K562 (cell line): ENCODE measurements around the gene CHRM4. TPM values are rescaled to one million over a fixed set of nuclear protein-coding genes. Genes with fewer than 3 reads are reported as not detected.

Experiments used
- KDM4B ChIP-seq, 2 experiments: fragments of 450-650 bp in 1 of 2; sonication (generic) in 1 of 2; IDR thresholded peaks; 2 replicates each; pipeline ENCODE4 v1.6.1; 2016 to 2017; ENCODE audit warnings: borderline replicate concordance in 2 of 2, antibody characterized with exemption in 1 of 2, low read depth in 1 of 2, mild to moderate bottlenecking in 1 of 2
- MAZ ChIP-seq, 2 experiments: fragments of 450-650 bp in 1 of 2; sonication (generic) in 1 of 2; formaldehyde crosslinking; IDR thresholded peaks in 1 of 2; conservative IDR thresholded peaks in 1 of 2; 2 replicates each; pipeline versions ENCODE4 v1.4.0 to v1.5.0; 2020; ENCODE audit warnings: mild to moderate bottlenecking in 1 of 2, missing genetic modification reagents in 1 of 2
- MYBL2 ChIP-seq, 2 experiments: fragments of 450-650 bp in 1 of 2; sonication (generic) in 1 of 2; formaldehyde crosslinking in 1 of 2; IDR thresholded peaks; 2 replicates each; pipeline versions ENCODE4 v1.6.1 to v1.8.1; 2017 to 2022; ENCODE audit warnings: borderline replicate concordance in 1 of 2, inconsistent platforms in 1 of 2, low read depth in 1 of 2, mild to moderate bottlenecking in 1 of 2, missing genetic modification reagents in 1 of 2, moderate library complexity in 1 of 2
- NR2C1 ChIP-seq, 2 experiments: fragments of 450-650 bp; IDR thresholded peaks; 2 replicates each; pipeline ENCODE4 v1.6.1; 2017; ENCODE audit warnings: mild to moderate bottlenecking in 2 of 2, antibody characterized with exemption in 1 of 2, inconsistent platforms in 1 of 2, missing compliant biosample characterization in 1 of 2, missing genetic modification characterization in 1 of 2
- POLR2AphosphoS5 ChIP-seq: IDR thresholded peaks from 2 replicates; pipeline ENCODE4 v1.6.1; 2011; ENCODE audit warnings: mild to moderate bottlenecking, low read depth, low read length, moderate library complexity; ENCODE audit not compliant: control insufficient read depth, insufficient read depth
- TRIM28 ChIP-seq: fragments of 450-650 bp; IDR thresholded peaks from 2 replicates; pipeline ENCODE4 v1.6.1; 2017
- ZFP30 ChIP-seq: fragments of 250-450 bp; sonication (Bioruptor Pico); IDR thresholded peaks from 2 replicates; pipeline ENCODE4 v1.8.0; 2022; ENCODE audit warnings: moderate library complexity, mild to moderate bottlenecking, inconsistent platforms, borderline replicate concordance
- polyA plus RNA-seq, 8 experiments: library from polyadenylated mRNA; depleted of rRNA in 4 of 8; stranded (reverse) in 5 of 8; unstranded in 3 of 8; fragments of >200 nt; fragmentation: Nextera tagmentation in 2 of 8; fragmentation: Illumina TruSeq in 1 of 8; extraction: Ambion mirVana in 2 of 8; extraction: Trizol in 1 of 8; gene quantifications; 2 replicates each; pipeline versions ENCODE4 v1.2.1 to v1.2.3, GENCODE V29; 2011 to 2014; ENCODE audit warnings: inconsistent platforms in 1 of 8, missing spikeins in 1 of 8
- total RNA-seq, 7 experiments: library from RNA; depleted of rRNA in 6 of 7; stranded (reverse); fragments of >200 nt in 6 of 7; fragmentation: Illumina TruSeq in 2 of 7; extraction: Trizol in 2 of 7; gene quantifications; 2 replicates each; pipeline versions ENCODE4 v1.2.1 to v1.2.3, GENCODE V29; 2011 to 2021; ENCODE audit warnings: low replicate concordance in 1 of 7
- TF ChIP-seq, protein P1 (sequence below): fragments of 200-600 bp; sonication (generic); IDR thresholded peaks from one replicate; pipeline ENCODE4 v1.6.1; 2012; ENCODE audit warnings: mild to moderate bottlenecking, low read depth, low read length, inconsistent platforms
- TF ChIP-seq, protein P2 (sequence below): sonication (generic); formaldehyde crosslinking; IDR thresholded peaks from 2 replicates; pipeline ENCODE4 v1.8.0; 2022; ENCODE audit warnings: missing genetic modification reagents, mild to moderate bottlenecking, moderate library complexity, borderline replicate concordance
- TF ChIP-seq, protein P3 (sequence below): fragments of 200-800 bp; sonication (Bioruptor generic); IDR thresholded peaks from 2 replicates; pipeline ENCODE4 v1.6.1; 2017; ENCODE audit warnings: missing genetic modification characterization, missing compliant biosample characterization

The CHRM4 gene
- total and polyA plus RNA-seq, 9 of the 15 experiments (the other 6 are each of a cell fraction or from before 2014, with no cell fraction given): 0.22 to 1.3 (median 0.40) TPM; not detected in 2

DNA sequence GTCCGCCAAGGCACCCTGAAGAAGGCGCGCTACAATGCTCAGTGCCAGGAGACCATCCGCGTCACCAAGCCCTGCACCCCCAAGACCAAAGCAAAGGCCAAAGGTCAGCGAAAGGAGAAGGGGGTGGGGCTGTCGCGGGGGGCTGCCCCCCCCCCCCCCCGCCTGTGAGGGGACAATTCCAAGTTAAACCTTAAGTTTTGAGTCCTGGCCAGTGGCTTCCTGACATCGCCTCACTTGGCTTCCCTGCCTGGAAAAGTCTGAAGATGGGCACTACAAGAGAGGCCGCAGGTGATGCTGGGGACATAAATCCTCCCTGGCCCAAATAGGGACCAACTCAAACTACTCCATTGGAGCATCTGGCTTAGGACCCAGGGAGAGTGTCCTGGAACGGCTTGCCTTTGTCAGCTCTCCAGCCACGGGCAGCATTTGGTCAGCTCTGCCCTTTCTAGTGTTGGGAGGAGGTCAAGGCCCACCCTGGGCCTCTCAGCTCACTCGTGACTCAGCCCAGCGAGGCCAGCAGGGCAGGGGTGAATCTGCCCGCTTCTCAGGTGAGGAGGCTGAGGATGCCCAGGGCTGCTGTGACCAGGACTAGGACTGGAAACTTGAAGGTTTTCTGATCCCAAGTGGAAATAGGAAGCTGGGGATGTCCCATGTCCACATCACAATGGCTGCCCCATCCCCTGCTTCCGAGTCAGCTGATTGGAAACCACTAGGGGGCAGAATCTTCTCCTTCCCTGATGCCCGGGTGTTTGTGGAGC is 8.8 kb downstream of the CHRM4 start (continued):
- TF ChIP-seq, protein P1, sequence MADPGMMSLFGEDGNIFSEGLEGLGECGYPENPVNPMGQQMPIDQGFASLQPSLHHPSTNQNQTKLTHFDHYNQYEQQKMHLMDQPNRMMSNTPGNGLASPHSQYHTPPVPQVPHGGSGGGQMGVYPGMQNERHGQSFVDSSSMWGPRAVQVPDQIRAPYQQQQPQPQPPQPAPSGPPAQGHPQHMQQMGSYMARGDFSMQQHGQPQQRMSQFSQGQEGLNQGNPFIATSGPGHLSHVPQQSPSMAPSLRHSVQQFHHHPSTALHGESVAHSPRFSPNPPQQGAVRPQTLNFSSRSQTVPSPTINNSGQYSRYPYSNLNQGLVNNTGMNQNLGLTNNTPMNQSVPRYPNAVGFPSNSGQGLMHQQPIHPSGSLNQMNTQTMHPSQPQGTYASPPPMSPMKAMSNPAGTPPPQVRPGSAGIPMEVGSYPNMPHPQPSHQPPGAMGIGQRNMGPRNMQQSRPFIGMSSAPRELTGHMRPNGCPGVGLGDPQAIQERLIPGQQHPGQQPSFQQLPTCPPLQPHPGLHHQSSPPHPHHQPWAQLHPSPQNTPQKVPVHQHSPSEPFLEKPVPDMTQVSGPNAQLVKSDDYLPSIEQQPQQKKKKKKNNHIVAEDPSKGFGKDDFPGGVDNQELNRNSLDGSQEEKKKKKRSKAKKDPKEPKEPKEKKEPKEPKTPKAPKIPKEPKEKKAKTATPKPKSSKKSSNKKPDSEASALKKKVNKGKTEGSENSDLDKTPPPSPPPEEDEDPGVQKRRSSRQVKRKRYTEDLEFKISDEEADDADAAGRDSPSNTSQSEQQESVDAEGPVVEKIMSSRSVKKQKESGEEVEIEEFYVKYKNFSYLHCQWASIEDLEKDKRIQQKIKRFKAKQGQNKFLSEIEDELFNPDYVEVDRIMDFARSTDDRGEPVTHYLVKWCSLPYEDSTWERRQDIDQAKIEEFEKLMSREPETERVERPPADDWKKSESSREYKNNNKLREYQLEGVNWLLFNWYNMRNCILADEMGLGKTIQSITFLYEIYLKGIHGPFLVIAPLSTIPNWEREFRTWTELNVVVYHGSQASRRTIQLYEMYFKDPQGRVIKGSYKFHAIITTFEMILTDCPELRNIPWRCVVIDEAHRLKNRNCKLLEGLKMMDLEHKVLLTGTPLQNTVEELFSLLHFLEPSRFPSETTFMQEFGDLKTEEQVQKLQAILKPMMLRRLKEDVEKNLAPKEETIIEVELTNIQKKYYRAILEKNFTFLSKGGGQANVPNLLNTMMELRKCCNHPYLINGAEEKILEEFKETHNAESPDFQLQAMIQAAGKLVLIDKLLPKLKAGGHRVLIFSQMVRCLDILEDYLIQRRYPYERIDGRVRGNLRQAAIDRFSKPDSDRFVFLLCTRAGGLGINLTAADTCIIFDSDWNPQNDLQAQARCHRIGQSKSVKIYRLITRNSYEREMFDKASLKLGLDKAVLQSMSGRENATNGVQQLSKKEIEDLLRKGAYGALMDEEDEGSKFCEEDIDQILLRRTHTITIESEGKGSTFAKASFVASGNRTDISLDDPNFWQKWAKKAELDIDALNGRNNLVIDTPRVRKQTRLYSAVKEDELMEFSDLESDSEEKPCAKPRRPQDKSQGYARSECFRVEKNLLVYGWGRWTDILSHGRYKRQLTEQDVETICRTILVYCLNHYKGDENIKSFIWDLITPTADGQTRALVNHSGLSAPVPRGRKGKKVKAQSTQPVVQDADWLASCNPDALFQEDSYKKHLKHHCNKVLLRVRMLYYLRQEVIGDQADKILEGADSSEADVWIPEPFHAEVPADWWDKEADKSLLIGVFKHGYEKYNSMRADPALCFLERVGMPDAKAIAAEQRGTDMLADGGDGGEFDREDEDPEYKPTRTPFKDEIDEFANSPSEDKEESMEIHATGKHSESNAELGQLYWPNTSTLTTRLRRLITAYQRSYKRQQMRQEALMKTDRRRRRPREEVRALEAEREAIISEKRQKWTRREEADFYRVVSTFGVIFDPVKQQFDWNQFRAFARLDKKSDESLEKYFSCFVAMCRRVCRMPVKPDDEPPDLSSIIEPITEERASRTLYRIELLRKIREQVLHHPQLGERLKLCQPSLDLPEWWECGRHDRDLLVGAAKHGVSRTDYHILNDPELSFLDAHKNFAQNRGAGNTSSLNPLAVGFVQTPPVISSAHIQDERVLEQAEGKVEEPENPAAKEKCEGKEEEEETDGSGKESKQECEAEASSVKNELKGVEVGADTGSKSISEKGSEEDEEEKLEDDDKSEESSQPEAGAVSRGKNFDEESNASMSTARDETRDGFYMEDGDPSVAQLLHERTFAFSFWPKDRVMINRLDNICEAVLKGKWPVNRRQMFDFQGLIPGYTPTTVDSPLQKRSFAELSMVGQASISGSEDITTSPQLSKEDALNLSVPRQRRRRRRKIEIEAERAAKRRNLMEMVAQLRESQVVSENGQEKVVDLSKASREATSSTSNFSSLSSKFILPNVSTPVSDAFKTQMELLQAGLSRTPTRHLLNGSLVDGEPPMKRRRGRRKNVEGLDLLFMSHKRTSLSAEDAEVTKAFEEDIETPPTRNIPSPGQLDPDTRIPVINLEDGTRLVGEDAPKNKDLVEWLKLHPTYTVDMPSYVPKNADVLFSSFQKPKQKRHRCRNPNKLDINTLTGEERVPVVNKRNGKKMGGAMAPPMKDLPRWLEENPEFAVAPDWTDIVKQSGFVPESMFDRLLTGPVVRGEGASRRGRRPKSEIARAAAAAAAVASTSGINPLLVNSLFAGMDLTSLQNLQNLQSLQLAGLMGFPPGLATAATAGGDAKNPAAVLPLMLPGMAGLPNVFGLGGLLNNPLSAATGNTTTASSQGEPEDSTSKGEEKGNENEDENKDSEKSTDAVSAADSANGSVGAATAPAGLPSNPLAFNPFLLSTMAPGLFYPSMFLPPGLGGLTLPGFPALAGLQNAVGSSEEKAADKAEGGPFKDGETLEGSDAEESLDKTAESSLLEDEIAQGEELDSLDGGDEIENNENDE: no peak
- TF ChIP-seq, protein P2, sequence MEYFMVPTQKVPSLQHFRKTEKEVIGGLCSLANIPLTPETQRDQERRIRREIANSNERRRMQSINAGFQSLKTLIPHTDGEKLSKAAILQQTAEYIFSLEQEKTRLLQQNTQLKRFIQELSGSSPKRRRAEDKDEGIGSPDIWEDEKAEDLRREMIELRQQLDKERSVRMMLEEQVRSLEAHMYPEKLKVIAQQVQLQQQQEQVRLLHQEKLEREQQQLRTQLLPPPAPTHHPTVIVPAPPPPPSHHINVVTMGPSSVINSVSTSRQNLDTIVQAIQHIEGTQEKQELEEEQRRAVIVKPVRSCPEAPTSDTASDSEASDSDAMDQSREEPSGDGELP (CRISPR knock-in tag): peak; percentile 94
- TF ChIP-seq ZFP30: no peak
- TF ChIP-seq NR2C1 (IDR thresholded peaks at IDR 0.05): peak; percentile 73
- peak; percentile 75 for TF ChIP-seq NR2C1 (tag; IDR thresholded peaks at IDR 0.05)
- TF ChIP-seq, protein P3, sequence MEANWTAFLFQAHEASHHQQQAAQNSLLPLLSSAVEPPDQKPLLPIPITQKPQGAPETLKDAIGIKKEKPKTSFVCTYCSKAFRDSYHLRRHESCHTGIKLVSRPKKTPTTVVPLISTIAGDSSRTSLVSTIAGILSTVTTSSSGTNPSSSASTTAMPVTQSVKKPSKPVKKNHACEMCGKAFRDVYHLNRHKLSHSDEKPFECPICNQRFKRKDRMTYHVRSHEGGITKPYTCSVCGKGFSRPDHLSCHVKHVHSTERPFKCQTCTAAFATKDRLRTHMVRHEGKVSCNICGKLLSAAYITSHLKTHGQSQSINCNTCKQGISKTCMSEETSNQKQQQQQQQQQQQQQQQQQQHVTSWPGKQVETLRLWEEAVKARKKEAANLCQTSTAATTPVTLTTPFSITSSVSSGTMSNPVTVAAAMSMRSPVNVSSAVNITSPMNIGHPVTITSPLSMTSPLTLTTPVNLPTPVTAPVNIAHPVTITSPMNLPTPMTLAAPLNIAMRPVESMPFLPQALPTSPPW (CRISPR knock-in tag): peak; percentile 63
- no peak for TF ChIP-seq KDM4B (IDR thresholded peaks at IDR 0.05; ENCODE audit: borderline replicate concordance in 2 of 2, low read depth in 1 of 2)
- TF ChIP-seq TRIM28: no peak
- peak; percentile 25; the same call in 1 of the 2 replicates for TF ChIP-seq POLR2AphosphoS5
- TF ChIP-seq MAZ (CRISPR knock-in tag; conservative IDR thresholded peaks at IDR 0.05 in 1 of 2, IDR thresholded peaks at IDR 0.05 in 1 of 2): 0 out of 4 replicates have a peak, but pooled peaks of 1 of the 2 experiments have one; percentile 37
- no peak for TF ChIP-seq MYBL2 (IDR thresholded peaks at IDR 0.05; ENCODE audit: low read depth)
- TF ChIP-seq MYBL2 (CRISPR knock-in tag; IDR thresholded peaks at IDR 0.05; ENCODE audit: borderline replicate concordance): no peak
